Caco-2 (cell line): Measurements from ENCODE around the gene C19orf12. TPM values are rescaled to one million over a fixed set of nuclear protein-coding genes. Genes with fewer than 3 reads are reported as not detected.

Experiments used
- BruUV-seq: library from RNA; stranded (reverse); fragments of 400-500 nt; replicated peaks from 2 replicates; lab custom pipeline; 2021; lab: Mats Ljungman, UMichigan
- CTCF ChIA-PET: fragments of 300-600 bp; sonication (Branson Sonifier 250); formaldehyde crosslinking; loops from one replicate; lab custom pipeline; 2022; ENCODE audit warnings: antibody characterized with exemption; lab: Charles Lee
- POLR2A ChIA-PET: fragments of 300-600 bp; sonication (Branson Sonifier 250); formaldehyde crosslinking; loops from one replicate; lab custom pipeline; 2022; ENCODE audit warnings: antibody characterized with exemption; lab: Charles Lee
- DNase-seq, 2 experiments: peaks; one replicate each; pipeline versions ENCODE4 v3.0.0 to v3.0.0-alpha.2; 2020 to 2022
- H3K27me3 ChIP-seq: replicated peaks from 2 replicates; pipeline ENCODE4 v1.6.0; 2011; ENCODE audit warnings: low read length; ENCODE audit not compliant: control insufficient read depth, insufficient read depth
- H3K36me3 ChIP-seq: 2 replicates; pipeline ENCODE4 v1.5.1; 2011; ENCODE audit warnings: low read length; ENCODE audit not compliant: control insufficient read depth, insufficient read depth
- H3K4me1 ChIP-seq: fragments of 250-450 bp; sonication (Bioruptor Pico); 2 replicates; pipeline ENCODE4 v1.5.1; 2020; ENCODE audit warnings: mild to moderate bottlenecking
- H3K4me3 ChIP-seq: 2 replicates; pipeline ENCODE4 v1.5.1; 2011; ENCODE audit warnings: low read depth, mild to moderate bottlenecking, control low read depth, low read length
- H3K9me3 ChIP-seq: fragments of 250-450 bp; sonication (Bioruptor Pico); 2 replicates; pipeline ENCODE4 v1.5.1; 2020; ENCODE audit warnings: mild to moderate bottlenecking, moderate library complexity
- H3K27ac Mint-ChIP-seq: one replicate; pipeline ENCODE4 v1.8.0; 2022; ENCODE audit warnings: mixed read lengths; ENCODE audit not compliant: unreplicated experiment
- H3K27me3 Mint-ChIP-seq: one replicate; pipeline ENCODE4 v1.8.0; 2022; ENCODE audit warnings: mixed read lengths; ENCODE audit not compliant: insufficient read depth, unreplicated experiment
- H3K36me3 Mint-ChIP-seq: one replicate; pipeline ENCODE4 v1.8.0; 2022; ENCODE audit warnings: mild to moderate bottlenecking, mixed read lengths; ENCODE audit not compliant: insufficient read depth, unreplicated experiment
- H3K4me1 Mint-ChIP-seq: one replicate; pipeline ENCODE4 v1.8.0; 2022; ENCODE audit warnings: low read depth, mixed read lengths; ENCODE audit not compliant: unreplicated experiment
- H3K4me3 Mint-ChIP-seq: one replicate; pipeline ENCODE4 v1.8.0; 2022; ENCODE audit warnings: mild to moderate bottlenecking, moderate library complexity, mixed read lengths; ENCODE audit not compliant: unreplicated experiment
- H3K9me3 Mint-ChIP-seq: one replicate; pipeline ENCODE4 v1.8.0; 2022; ENCODE audit warnings: mixed read lengths; ENCODE audit not compliant: unreplicated experiment
- CTCF ChIP-seq, 2 experiments: fragments of 200-600 bp in 1 of 2; IDR thresholded peaks; 1 replicate in 1 of 2; 2 replicates in 1 of 2; pipeline versions ENCODE4 v1.5.1 to v1.8.0; 2011 to 2022; ENCODE audit warnings: antibody characterized with exemption in 1 of 2, control low read depth in 1 of 2, inconsistent platforms in 1 of 2, low read depth in 1 of 2, low read length in 1 of 2, mild to moderate bottlenecking in 1 of 2, moderate library complexity in 1 of 2; ENCODE audit not compliant: insufficient read depth in 1 of 2, severe bottlenecking in 1 of 2, unreplicated experiment in 1 of 2
- intact Hi-C: fragments of 100-400 bp; cut with micrococcal nuclease; formaldehyde crosslinking; loops from one replicate; pipeline ENCODE4 v1.10.0; 2022; ENCODE audit not compliant: unreplicated experiment
- total RNA-seq: library from RNA; stranded (reverse); gene quantifications from 2 replicates; pipeline ENCODE4 v1.2.3, GENCODE V29; 2022

Gene C19orf12
- total RNA-seq, 1 experiment from 2014 or later: 20.8 TPM

GRCh38 chr19:29651622-29652394, 63.3 kb downstream of the C19orf12 start:
- CTCF ChIA-PET: no interaction called here
- no peaks in the 10 kb centered on the region for H3K27me3 ChIP-seq
- no peaks in the 10 kb centered on the region for H3K36me3 ChIP-seq
- intact Hi-C loops: no loop called here
- POLR2A ChIA-PET: no interaction called here
- no peaks in the 10 kb centered on the region for H3K4me1 Mint-ChIP-seq
- peaks cover 5% of the 10 kb centered on the region for H3K9me3 ChIP-seq
- TF ChIP-seq CTCF (IDR thresholded peaks at IDR 0.05; ENCODE audit: insufficient read depth in 1 of 2, low read depth in 1 of 2, low read length in 1 of 2, severe bottlenecking in 1 of 2, unreplicated experiment in 1 of 2): no peak
- H3K9me3 Mint-ChIP-seq: no peaks in the 10 kb centered on the region
- H3K27ac Mint-ChIP-seq: no peak overlapping the region
- H3K36me3 Mint-ChIP-seq: no peaks in the 10 kb centered on the region
- BruUV-seq: no TSS peak
- no peak overlapping the region for H3K4me3 Mint-ChIP-seq
- H3K4me1 ChIP-seq: no peaks in the 10 kb centered on the region
- H3K27me3 Mint-ChIP-seq: peaks cover 10% of the 10 kb centered on the region
- no peak for DNase-seq
- no peak overlapping the region for H3K4me3 ChIP-seq

GRCh38 chr19:29650772-29651387, 64.2 kb downstream of the C19orf12 start:
- no peaks in the 10 kb centered on the region for H3K4me1 Mint-ChIP-seq
- no peaks in the 10 kb centered on the region for H3K36me3 ChIP-seq
- H3K9me3 Mint-ChIP-seq: no peaks in the 10 kb centered on the region
- no peak overlapping the region for H3K27ac Mint-ChIP-seq
- peaks cover 5% of the 10 kb centered on the region for H3K9me3 ChIP-seq
- H3K36me3 Mint-ChIP-seq: no peaks in the 10 kb centered on the region
- TF ChIP-seq CTCF (IDR thresholded peaks at IDR 0.05; ENCODE audit: insufficient read depth in 1 of 2, low read depth in 1 of 2, low read length in 1 of 2, severe bottlenecking in 1 of 2, unreplicated experiment in 1 of 2): no peak
- H3K27me3 Mint-ChIP-seq: peaks cover 11% of the 10 kb centered on the region
- no peak overlapping the region for H3K4me3 Mint-ChIP-seq
- POLR2A ChIA-PET: no interaction called here
- H3K4me3 ChIP-seq: no peak overlapping the region
- intact Hi-C loops: no loop called here
- DNase-seq: no peak
- CTCF ChIA-PET: no interaction called here
- H3K4me1 ChIP-seq: no peaks in the 10 kb centered on the region
- BruUV-seq: no TSS peak
- no peaks in the 10 kb centered on the region for H3K27me3 ChIP-seq

Other genes with a start within 250 kb of the C19orf12 start
- gene VSTM2B, start 189.3 kb downstream of the C19orf12 start, total RNA-seq: not detected in 2 replicates
- gene POP4, start 109.0 kb downstream of the C19orf12 start, total RNA-seq: 75.0 and 77.5 TPM in 2 replicates
- 3.6 and 5.0 TPM in 2 replicates for gene PLEKHF1, start 49.8 kb downstream of the C19orf12 start, total RNA-seq
- gene CCNE1, start 96.7 kb upstream of the C19orf12 start, total RNA-seq: 29.7 and 33.2 TPM in 2 replicates
- gene URI1, start 227.0 kb upstream of the C19orf12 start, total RNA-seq: 53.9 and 59.5 TPM in 2 replicates